Measurements from ENCODE around the gene NUP62.

The NUP62 gene

GRCh38 chr19:49863254-49863934, 65.9 kb downstream of the NUP62 start:
- no peak for DNase-seq

- DNase-seq, result no peak
These were observed 66.7 kb downstream of the NUP62 start for GRCh38 chr19:49862391-49863253.

- DNase-seq, result no peak
These were observed 67.5 kb downstream of the NUP62 start for GRCh38 chr19:49861541-49862378.

GRCh38 chr19:49861107-49861506, 68.2 kb downstream of the NUP62 start:
- DNase-seq, result no peak

DNA sequence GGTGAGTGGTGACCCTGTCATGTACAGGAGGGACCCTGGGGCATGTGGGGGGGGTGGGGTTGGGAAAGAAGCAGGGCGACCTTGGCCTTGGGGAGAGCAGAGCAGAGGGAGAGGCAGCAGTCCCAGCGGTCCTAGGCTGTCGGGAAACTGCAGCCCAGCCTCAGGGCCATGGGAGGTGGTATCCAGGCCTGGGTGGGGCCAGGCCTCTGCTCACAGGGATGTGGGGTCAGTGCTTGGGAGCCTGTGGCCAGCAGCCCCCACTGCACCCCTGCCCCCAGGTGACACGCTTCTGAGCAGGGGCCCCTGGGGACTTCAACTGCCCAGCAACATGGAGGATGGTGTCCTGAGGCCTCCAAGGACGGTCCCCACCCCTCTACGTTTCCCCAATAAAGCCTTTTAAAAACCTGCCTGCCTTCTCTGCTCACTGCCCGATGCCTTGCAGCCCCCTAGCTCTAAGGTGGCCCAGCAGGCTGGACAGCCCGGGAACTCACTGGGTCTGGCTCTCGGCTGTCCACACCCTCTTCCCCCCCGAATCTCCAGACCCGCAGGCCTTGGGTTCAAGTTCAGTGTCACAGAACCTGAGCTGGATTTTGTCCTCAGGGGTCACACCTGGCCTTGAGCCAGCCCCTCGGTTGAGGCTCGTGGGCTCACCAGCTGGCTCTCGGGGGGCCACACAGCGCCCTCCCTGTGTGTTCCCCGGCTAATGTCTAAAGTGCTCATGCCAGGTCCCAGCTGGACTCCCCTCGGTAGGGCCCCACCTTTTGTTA, 68.8 kb downstream of the NUP62 start:
- DNase-seq, result no peak

- no peak for DNase-seq
These were observed 69.5 kb downstream of the NUP62 start for GRCh38 chr19:49859682-49860335.

- no peak for DNase-seq
These were observed 71.0 kb downstream of the NUP62 start for GRCh38 chr19:49858088-49858985.

GRCh38 chr19:49857838-49858087, 71.5 kb downstream of the NUP62 start:
- no peak for DNase-seq

GRCh38 chr19:49857061-49857837, 72.1 kb downstream of the NUP62 start:
- DNase-seq, result no peak

All from kidney glomerular epithelial cell (primary cell).